NT2/D1 (cell line): ENCODE data around the gene RIMKLA.

Experiments used
- DNase-seq: peaks from one replicate; pipeline ENCODE4 v3.0.0-alpha.2; 2011; ENCODE audit warnings: low read depth, low spot score
- H3K27me3 ChIP-seq: 2 replicates; pipeline ENCODE4 v1.6.0; 2011; ENCODE audit warnings: mild to moderate bottlenecking; ENCODE audit not compliant: insufficient read length, insufficient read depth
- H3K36me3 ChIP-seq: 2 replicates; pipeline ENCODE4 v1.6.1; 2011; ENCODE audit warnings: mild to moderate bottlenecking, low read length, mixed read lengths; ENCODE audit not compliant: insufficient read depth, insufficient read length
- H3K4me1 ChIP-seq: 2 replicates; pipeline ENCODE4 v1.5.1; 2011; ENCODE audit not compliant: insufficient read depth, insufficient read length
- H3K4me3 ChIP-seq: 2 replicates; pipeline ENCODE4 v1.5.1; 2011; ENCODE audit warnings: low read depth; ENCODE audit not compliant: insufficient read length
- H3K9ac ChIP-seq: 2 replicates; pipeline ENCODE4 v1.6.0; 2011; ENCODE audit warnings: low read depth; ENCODE audit not compliant: insufficient read length
- H3K9me3 ChIP-seq: 2 replicates; pipeline ENCODE4 v1.5.1; 2011; ENCODE audit warnings: mild to moderate bottlenecking, low read length; ENCODE audit not compliant: insufficient read depth
- SUZ12 ChIP-seq: IDR thresholded peaks from 2 replicates; pipeline ENCODE4 v1.6.1; 2011; ENCODE audit not compliant: insufficient read length, insufficient read depth; ENCODE audit errors: extremely low read depth
- YY1 ChIP-seq: IDR thresholded peaks from 2 replicates; pipeline ENCODE4 v1.6.1; 2011; ENCODE audit not compliant: insufficient read length, insufficient read depth
- ZNF274 ChIP-seq: IDR thresholded peaks from 2 replicates; pipeline ENCODE4 v1.6.1; 2011; ENCODE audit warnings: mild to moderate bottlenecking, low read depth, low read length

The RIMKLA gene

DNA sequence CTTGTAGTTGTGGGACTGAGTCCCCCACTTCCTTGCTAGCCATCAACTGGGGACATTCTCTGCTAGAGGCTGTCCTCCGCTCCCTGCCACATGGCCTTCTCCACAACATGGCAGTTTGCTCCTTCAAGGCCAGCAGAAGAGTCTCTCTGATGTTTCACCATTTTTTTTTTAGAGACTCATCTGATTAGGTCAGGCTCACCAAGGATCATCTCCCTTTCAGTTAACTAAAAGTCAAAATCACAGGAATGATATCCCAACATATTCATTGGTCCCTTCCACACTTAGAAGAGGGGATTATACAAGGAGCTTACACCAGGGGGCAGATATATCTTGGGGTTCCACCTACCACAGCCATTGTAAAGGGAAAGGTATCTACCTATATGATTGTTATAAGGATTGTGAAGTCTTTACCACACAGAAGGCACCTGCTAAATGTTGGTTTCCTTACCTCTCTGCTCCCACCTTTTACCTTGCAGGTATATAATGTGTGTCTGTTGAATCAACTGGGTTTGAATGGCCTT lies 23.3 kb downstream of the RIMKLA start:
- DNase-seq: no peak

DNA sequence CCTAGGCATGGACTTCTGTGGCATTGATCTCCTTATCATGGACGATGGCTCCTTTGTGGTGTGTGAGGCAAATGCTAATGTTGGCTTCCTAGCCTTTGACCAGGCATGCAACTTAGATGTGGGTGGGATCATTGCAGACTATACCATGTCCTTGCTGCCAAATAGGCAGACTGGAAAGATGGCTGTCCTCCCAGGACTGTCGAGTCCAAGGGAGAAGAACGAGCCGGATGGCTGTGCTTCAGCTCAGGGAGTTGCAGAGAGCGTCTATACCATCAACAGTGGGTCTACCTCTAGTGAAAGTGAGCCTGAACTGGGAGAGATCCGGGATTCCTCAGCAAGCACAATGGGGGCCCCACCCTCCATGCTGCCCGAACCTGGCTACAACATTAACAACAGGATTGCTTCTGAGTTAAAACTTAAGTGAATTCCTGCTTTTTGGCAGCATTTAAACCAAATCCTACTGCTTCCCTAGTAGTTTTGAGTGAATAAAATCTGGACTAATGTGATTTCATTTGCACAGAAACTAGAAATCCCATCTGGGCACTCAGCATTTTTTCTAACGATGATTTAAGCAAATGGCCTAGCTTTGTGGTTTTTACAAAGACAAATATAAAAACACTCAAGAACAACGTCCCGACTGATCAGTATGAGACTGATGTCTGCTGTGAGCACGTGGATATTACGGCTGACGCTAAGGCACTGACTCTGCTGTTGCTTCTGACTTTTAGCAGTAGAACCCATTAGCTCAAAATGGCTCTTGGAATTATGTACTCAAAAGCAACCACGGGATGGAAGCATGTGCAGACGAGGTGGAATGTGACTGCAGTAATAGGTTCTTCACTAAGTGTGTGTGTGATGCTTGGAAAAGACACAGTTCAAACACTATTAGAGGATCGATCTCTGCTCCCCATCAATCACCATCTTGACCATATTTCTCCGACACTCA lies 34.2 kb downstream of the RIMKLA start:
- Histone ChIP-seq H3K9me3 (no peaks in the 10 kb centered on the region), H3K4me1 (peaks cover 9% of the 10 kb centered on the region), H3K4me3 (no peak overlapping the region), H3K27me3 (no peaks in the 10 kb centered on the region), H3K9ac (no peak overlapping the region), H3K36me3 (no peaks in the 10 kb centered on the region)
- no peak for DNase-seq
- TF ChIP-seq YY1: no peak
- TF ChIP-seq SUZ12: no peak
- no peak for TF ChIP-seq ZNF274

More for the DNA sequence above, 23.3 kb downstream of the RIMKLA start:
- no peak for TF ChIP-seq YY1
- TF ChIP-seq SUZ12: no peak
- TF ChIP-seq ZNF274: no peak
- H3K9me3 ChIP-seq: no peaks in the 10 kb centered on the region
- H3K27me3 ChIP-seq: no peaks in the 10 kb centered on the region
- no peak overlapping the region for H3K4me3 ChIP-seq
- H3K9ac ChIP-seq: no peak overlapping the region
- H3K36me3 ChIP-seq: no peaks in the 10 kb centered on the region
- H3K4me1 ChIP-seq: no peaks in the 10 kb centered on the region

DNA sequence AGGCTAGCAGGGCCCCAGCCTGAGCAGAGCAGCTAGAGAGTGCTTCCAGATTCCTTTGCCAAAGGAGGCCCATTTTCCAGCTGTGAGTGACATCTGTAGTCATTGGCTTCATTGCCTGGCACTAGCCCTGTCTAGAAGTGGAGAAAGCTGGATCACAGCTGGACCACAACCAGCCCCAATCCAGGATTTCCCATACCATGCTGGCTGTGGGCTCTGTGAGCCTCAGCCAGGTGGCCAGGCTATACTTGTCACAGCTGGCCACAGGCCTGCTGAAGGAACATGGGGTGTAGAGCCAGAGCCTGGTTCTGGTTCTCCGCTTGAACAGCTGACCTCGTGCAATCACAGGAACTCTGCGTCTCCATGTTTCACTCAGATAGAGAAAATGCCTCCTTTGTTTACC lies 36.6 kb downstream of the RIMKLA start:
- Histone ChIP-seq H3K4me3 (no peak overlapping the region), H3K36me3 (no peaks in the 10 kb centered on the region), H3K9me3 (no peaks in the 10 kb centered on the region), H3K4me1 (peaks cover 15% of the 10 kb centered on the region), H3K9ac (peak overlapping the region; percentile 13), H3K27me3 (no peaks in the 10 kb centered on the region)
- TF ChIP-seq ZNF274: no peak
- TF ChIP-seq SUZ12: no peak
- no peak for TF ChIP-seq YY1
- no peak for DNase-seq

DNA sequence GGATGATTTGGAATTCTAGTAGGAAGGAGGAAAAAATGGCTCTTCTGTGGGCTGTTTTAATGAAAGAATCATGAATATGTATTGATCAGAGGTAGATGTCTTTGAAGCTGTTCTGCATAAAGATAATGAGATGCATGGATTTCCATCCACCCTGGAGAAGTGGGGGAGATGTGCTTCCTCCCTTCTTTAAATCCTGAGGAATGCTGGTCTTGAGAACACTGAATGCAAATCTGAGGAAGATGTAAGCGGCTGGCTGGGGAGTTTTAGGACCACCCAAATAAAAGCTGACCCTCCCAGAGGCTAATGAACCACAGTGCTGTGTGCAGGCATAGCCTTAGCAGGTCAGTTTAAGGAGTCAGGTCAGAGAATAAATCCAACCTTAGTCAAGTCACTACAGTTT lies 37.9 kb downstream of the RIMKLA start:
- Histone ChIP-seq H3K4me3 (no peak overlapping the region), H3K27me3 (no peaks in the 10 kb centered on the region), H3K36me3 (no peaks in the 10 kb centered on the region), H3K4me1 (peaks cover 15% of the 10 kb centered on the region), H3K9me3 (no peaks in the 10 kb centered on the region), H3K9ac (no peak overlapping the region)
- peak; percentile 81 for DNase-seq
- TF ChIP-seq SUZ12 (no peak), YY1 (no peak), ZNF274 (no peak)

DNA sequence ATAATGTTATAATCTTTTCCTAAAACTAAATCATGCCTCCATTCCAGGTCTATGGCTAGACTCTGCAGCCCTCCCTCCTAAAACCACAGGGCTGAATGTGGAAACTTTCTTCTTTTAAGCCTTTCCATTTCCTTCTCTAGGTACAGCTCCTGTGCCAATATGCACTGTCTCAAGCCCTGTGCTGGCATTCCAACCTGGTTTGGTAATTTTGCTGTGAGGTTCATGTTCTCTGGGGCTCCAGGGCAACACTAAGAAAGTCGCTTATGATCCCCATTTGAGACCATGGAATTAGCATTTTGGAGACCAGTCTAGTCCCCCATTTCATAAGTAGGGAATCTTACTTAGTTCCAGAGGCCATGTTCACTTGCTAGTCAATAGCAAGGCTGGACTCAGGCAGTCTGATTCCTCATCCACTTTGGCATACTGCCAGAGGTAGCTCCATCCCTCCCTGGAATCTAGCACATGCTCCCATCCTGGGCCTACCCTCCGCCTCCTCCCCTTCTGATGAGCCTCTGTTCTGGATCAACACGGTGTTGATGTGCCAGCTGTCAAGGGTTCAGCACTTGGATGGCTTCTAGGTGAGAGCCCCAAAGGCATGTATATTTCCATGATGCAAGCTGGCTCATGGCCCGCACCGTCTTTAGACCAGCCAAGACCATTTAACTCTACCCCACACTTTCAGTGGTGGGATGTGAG lies 38.7 kb downstream of the RIMKLA start:
- TF ChIP-seq ZNF274 (no peak), SUZ12 (no peak), YY1 (no peak)
- Histone ChIP-seq H3K9me3 (no peaks in the 10 kb centered on the region), H3K36me3 (no peaks in the 10 kb centered on the region), H3K4me3 (no peak overlapping the region), H3K9ac (no peak overlapping the region), H3K27me3 (no peaks in the 10 kb centered on the region), H3K4me1 (peaks cover 15% of the 10 kb centered on the region)
- no peak for DNase-seq

DNA sequence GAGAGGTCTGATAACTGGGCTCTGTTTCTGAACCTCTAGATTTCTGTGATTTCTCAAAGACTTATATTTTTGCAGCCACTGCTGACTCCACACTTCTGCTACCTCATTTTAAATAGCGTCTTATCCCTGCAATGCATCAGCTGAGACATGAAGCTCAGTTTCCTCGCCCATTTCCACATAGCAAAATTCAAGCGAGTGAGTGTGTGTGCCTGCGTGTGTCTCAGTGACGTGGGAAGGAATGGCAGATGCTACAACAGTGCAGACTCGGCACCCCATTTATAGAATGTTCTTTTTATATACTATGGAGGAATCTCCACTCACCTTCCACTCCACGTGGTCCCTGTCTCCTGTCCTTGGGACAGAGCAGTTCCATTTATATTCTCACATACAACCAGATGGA lies 39.5 kb downstream of the RIMKLA start:
- H3K9me3 ChIP-seq: no peaks in the 10 kb centered on the region
- H3K36me3 ChIP-seq: no peaks in the 10 kb centered on the region
- H3K4me1 ChIP-seq: peaks cover 15% of the 10 kb centered on the region
- TF ChIP-seq SUZ12: no peak
- TF ChIP-seq ZNF274: no peak
- no peak for TF ChIP-seq YY1
- no peak for DNase-seq
- H3K4me3 ChIP-seq: no peak overlapping the region
- H3K27me3 ChIP-seq: no peaks in the 10 kb centered on the region
- no peak overlapping the region for H3K9ac ChIP-seq

DNA sequence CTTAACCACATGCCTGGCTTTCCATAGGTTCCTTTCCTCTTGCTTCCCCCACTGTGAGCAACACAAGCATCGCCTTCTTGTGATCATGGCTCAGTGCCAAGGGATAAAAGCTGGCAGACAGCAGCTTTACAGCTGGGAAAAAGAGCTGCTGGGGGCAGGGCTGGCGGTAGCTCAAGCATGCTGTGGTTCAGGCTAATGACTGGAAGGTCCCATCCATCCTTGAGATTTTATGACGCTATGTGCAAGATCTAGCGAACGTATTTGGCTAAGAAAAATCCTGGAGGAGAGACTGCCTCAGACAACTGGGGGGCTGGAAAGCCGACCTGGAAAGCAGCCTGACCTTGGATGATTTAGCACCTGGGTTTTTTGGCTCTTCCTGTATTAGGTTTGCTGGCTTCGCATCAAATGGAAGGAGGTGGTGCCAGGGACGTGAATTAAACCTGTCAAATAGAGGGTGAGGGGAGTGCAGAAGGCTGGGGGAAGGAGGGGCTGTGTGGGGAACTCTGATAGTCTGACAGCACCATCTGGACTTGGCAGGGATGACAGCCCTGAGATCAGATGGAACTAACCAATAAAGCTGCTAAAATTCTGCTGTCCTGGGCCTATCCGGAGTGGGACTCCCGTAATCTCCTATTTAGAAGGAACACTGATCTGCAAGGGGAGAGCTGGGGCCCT lies 40.5 kb downstream of the RIMKLA start:
- no peak for TF ChIP-seq YY1
- TF ChIP-seq ZNF274: no peak
- no peak for TF ChIP-seq SUZ12
- no peak overlapping the region for H3K9ac ChIP-seq
- H3K36me3 ChIP-seq: no peaks in the 10 kb centered on the region
- peaks cover 15% of the 10 kb centered on the region for H3K4me1 ChIP-seq
- H3K9me3 ChIP-seq: no peaks in the 10 kb centered on the region
- no peak overlapping the region for H3K4me3 ChIP-seq
- no peaks in the 10 kb centered on the region for H3K27me3 ChIP-seq
- DNase-seq: no peak
